OCI-LY7 (cell line): Measurements from ENCODE around the gene PYGL.

ENCODE experiments used
- CTCF ChIP-seq: fragments of 200-600 bp; sonication (generic); conservative IDR thresholded peaks from 2 replicates; pipeline ENCODE4 v1.5.1; 2014; ENCODE audit warnings: mild to moderate bottlenecking, antibody characterized with exemption, low read length, moderate library complexity, mixed read lengths
- EZH2phosphoT487 ChIP-seq: fragments of 200-600 bp; sonication (generic); IDR thresholded peaks from 2 replicates; pipeline ENCODE4 v1.6.1; 2018; ENCODE audit warnings: low read depth, borderline replicate concordance, mild to moderate bottlenecking, mixed run types, antibody characterized with exemption, low read length, moderate library complexity, mixed read lengths

DNA sequence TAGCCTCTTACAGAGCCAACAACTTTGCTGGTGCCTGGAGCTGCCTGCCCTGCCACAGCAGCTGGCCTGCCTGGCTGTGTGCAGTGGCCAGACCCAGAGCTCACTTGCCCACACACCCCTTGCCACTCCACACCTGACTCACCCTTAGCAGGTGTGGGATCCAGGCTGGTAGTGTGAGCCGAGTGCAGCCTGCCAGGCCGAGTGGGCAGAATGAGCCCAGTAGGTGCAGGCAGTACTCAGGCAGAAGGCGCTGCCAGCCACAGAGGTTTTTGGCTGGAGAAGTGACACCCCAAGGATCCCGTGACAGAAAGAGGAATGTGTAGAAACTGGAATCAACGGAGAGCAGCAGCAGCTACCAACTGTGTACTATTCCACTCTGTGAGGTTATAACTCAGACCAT lies 29.8 kb upstream of the PYGL start:
- TF ChIP-seq CTCF: no peak
- TF ChIP-seq EZH2phosphoT487: no peak
